HEK293 (cell line): ENCODE data around the gene TRIM2.

Experiments used
- CTCF ChIA-PET: fragments of 350-600 bp; formaldehyde crosslinking; extraction: SDS; loops from one replicate; lab custom pipeline; 2021; ENCODE audit warnings: antibody characterized with exemption; lab: Yijun Ruan, JAX
- POLR2A ChIA-PET: fragments of 300-600 bp; formaldehyde crosslinking; extraction: SDS; loops from one replicate; lab custom pipeline; 2020; ENCODE audit warnings: antibody characterized with exemption, inconsistent platforms; lab: Yijun Ruan, JAX
- H3K27ac ChIP-seq: fragments of 200-500 bp; sonication (Bioruptor generic); 2 replicates; pipeline ENCODE4 v1.5.1; 2014; ENCODE audit warnings: low read depth, low read length, control low read depth, inconsistent platforms; ENCODE audit errors: extremely low read depth
- H3K36me3 ChIP-seq, 2 experiments: fragments of 200-500 bp in 1 of 2; sonication (Bioruptor generic) in 1 of 2; 1 replicate in 1 of 2; 2 replicates in 1 of 2; pipeline ENCODE4 v1.5.1; 2014 to 2017; ENCODE audit warnings: inconsistent platforms in 2 of 2, low read length in 2 of 2; ENCODE audit not compliant: control insufficient read depth in 2 of 2, insufficient read depth in 1 of 2
- H3K4me1 ChIP-seq: fragments of 200-500 bp; sonication (Bioruptor generic); 2 replicates; pipeline ENCODE4 v1.5.1; 2014; ENCODE audit warnings: mild to moderate bottlenecking, low read length, inconsistent platforms; ENCODE audit not compliant: control insufficient read depth, insufficient read depth
- H3K4me3 ChIP-seq: 2 replicates; pipeline ENCODE4 v1.5.1; 2011; ENCODE audit warnings: low read depth, mild to moderate bottlenecking, control low read depth, low read length, moderate library complexity
- H3K9me3 ChIP-seq: fragments of 200-500 bp; sonication (Bioruptor generic); 2 replicates; pipeline ENCODE4 v1.5.1; 2014; ENCODE audit warnings: low read depth, low read length, inconsistent platforms; ENCODE audit not compliant: control insufficient read depth, insufficient read depth
- FEZF1 ChIP-seq: fragments of 450-650 bp; formaldehyde crosslinking; IDR thresholded peaks from 2 replicates; pipeline ENCODE4 v1.5.1; 2016; ENCODE audit warnings: missing biosample characterization, missing genetic modification characterization
- PATZ1 ChIP-seq: fragments of 450-650 bp; formaldehyde crosslinking; IDR thresholded peaks from 2 replicates; pipeline ENCODE4 v1.5.1; 2016; ENCODE audit warnings: missing biosample characterization, missing genetic modification characterization
- PBX3 ChIP-seq: sonication (generic); formaldehyde crosslinking; IDR thresholded peaks from 2 replicates; pipeline ENCODE4 v1.8.1; 2022; ENCODE audit warnings: mild to moderate bottlenecking, moderate library complexity, missing genetic modification reagents
- PRDM1 ChIP-seq: fragments of 450-650 bp; formaldehyde crosslinking; IDR thresholded peaks from 2 replicates; pipeline ENCODE4; 2016; ENCODE audit warnings: missing biosample characterization, missing genetic modification characterization
- PRDM10 ChIP-seq: fragments of 450-650 bp; formaldehyde crosslinking; IDR thresholded peaks from 2 replicates; pipeline ENCODE4 v1.5.1; 2016; ENCODE audit warnings: missing biosample characterization, missing genetic modification characterization
- YY2 ChIP-seq: fragments of 450-650 bp; formaldehyde crosslinking; IDR thresholded peaks from 2 replicates; pipeline ENCODE4 v1.5.1; 2016; ENCODE audit warnings: missing biosample characterization, missing genetic modification characterization
- ZBTB1 ChIP-seq: fragments of 450-650 bp; formaldehyde crosslinking; IDR thresholded peaks from 2 replicates; pipeline ENCODE4 v1.5.1; 2016; ENCODE audit warnings: missing biosample characterization, missing genetic modification characterization
- ZBTB10 ChIP-seq: fragments of 450-650 bp; formaldehyde crosslinking; IDR thresholded peaks from 2 replicates; pipeline ENCODE4 v1.5.1; 2016; ENCODE audit warnings: missing biosample characterization, missing genetic modification characterization
- ZFP69B ChIP-seq: fragments of 450-650 bp; formaldehyde crosslinking; IDR thresholded peaks from 2 replicates; pipeline ENCODE4 v1.5.1; 2016; ENCODE audit warnings: missing biosample characterization, missing genetic modification characterization
- ZNF223 ChIP-seq: fragments of 450-650 bp; formaldehyde crosslinking; IDR thresholded peaks from 2 replicates; pipeline ENCODE4 v1.5.1; 2016; ENCODE audit warnings: missing biosample characterization, missing genetic modification characterization
- ZNF335 ChIP-seq: fragments of 450-650 bp; formaldehyde crosslinking; conservative IDR thresholded peaks from 2 replicates; pipeline ENCODE4 v1.5.1; 2016; ENCODE audit warnings: missing biosample characterization, missing genetic modification characterization
- ZNF510 ChIP-seq: fragments of 450-650 bp; formaldehyde crosslinking; IDR thresholded peaks from 2 replicates; pipeline ENCODE4 v1.5.1; 2018; ENCODE audit warnings: mild to moderate bottlenecking, missing genetic modification characterization, missing biosample characterization; ENCODE audit not compliant: insufficient replicate concordance
- ZNF600 ChIP-seq: fragments of 450-650 bp; formaldehyde crosslinking; IDR thresholded peaks from 2 replicates; pipeline ENCODE4 v1.5.1; 2016; ENCODE audit warnings: missing biosample characterization, missing genetic modification characterization
- ZNF629 ChIP-seq: fragments of 450-650 bp; formaldehyde crosslinking; IDR thresholded peaks from 2 replicates; pipeline ENCODE4 v1.5.1; 2017; ENCODE audit warnings: missing biosample characterization, missing genetic modification characterization
- ZNF660 ChIP-seq: fragments of 450-650 bp; IDR thresholded peaks from 2 replicates; pipeline ENCODE4 v1.5.1; 2018; ENCODE audit warnings: missing biosample characterization, mild to moderate bottlenecking, missing genetic modification characterization
- ZNF692 ChIP-seq: fragments of 450-650 bp; formaldehyde crosslinking; IDR thresholded peaks from 2 replicates; pipeline ENCODE4 v1.5.1; 2016; ENCODE audit warnings: missing biosample characterization, missing genetic modification characterization
- ZSCAN30 ChIP-seq: fragments of 450-650 bp; IDR thresholded peaks from 2 replicates; pipeline ENCODE4 v1.5.1; 2018; ENCODE audit warnings: missing biosample characterization, mild to moderate bottlenecking, missing genetic modification characterization, moderate library complexity

Gene TRIM2

GRCh38 chr4:153223930-153224329 lies 19.7 kb downstream of the TRIM2 start:
- POLR2A ChIA-PET = interaction anchor here (1.7 to 2.5 kb wide), 2 partner anchors 19 to 71 kb away, joined by 4 to 12 read pairs; partner anchors contain the start of gene TRIM2

More at GRCh38 chr4:153223930-153224329, 19.7 kb downstream of the TRIM2 start:
- CTCF ChIA-PET = interaction anchor here (1.4 to 2.2 kb wide), 3 partner anchors 9 to 94 kb away, joined by 4 to 8 read pairs (median 5); no protein-coding TSS in a partner anchor
- H3K9me3 ChIP-seq = no peaks in the 10 kb centered on the region
- peaks cover 33% of the 10 kb centered on the region for H3K4me1 ChIP-seq
- H3K4me3 ChIP-seq = peak overlapping the region; percentile 61
- peaks cover 0 to 3% of the 10 kb centered on the region in 2 experiments; a peak in 2 of 3 replicates for H3K36me3 ChIP-seq
- no peak for TF ChIP-seq ZNF510 (tag by site-specific recombination)
- no peak for TF ChIP-seq YY2 (tag by site-specific recombination)
- TF ChIP-seq ZBTB1 (tag by site-specific recombination) = no peak
- peak; percentile 80 for TF ChIP-seq ZNF692
- TF ChIP-seq ZNF629 = 0 out of 2 replicates have a peak, but pooled peaks have one; percentile 38
- no peak for TF ChIP-seq PBX3 (CRISPR knock-in tag)
- peak; percentile 43 for TF ChIP-seq FEZF1 (tag by site-specific recombination)
- TF ChIP-seq PATZ1 (tag by site-specific recombination) = no peak
- no peak for TF ChIP-seq ZBTB10
- peak; percentile 78 for TF ChIP-seq ZFP69B
- TF ChIP-seq ZNF660 = no peak
- TF ChIP-seq ZSCAN30 (tag by site-specific recombination) = 0 out of 2 replicates have a peak, but pooled peaks have one; percentile 20
- peak; percentile 77 for TF ChIP-seq ZNF600 (tag by site-specific recombination)
- TF ChIP-seq PRDM1 = 0 out of 2 replicates have a peak, but pooled peaks have one; percentile 19
- TF ChIP-seq ZNF223 (tag by site-specific recombination) = no peak
- 0 out of 2 replicates have a peak, but pooled peaks have one; percentile 18 for TF ChIP-seq ZNF335 (tag by site-specific recombination)
- peak; percentile 76 for TF ChIP-seq PRDM10 (tag by site-specific recombination)
- H3K27ac ChIP-seq = no peak overlapping the region
